ENCODE results near the gene CNTNAP2. TPM values are rescaled to one million over a fixed set of nuclear protein-coding genes. Genes with fewer than 3 reads are reported as not detected.

The CNTNAP2 gene
- total and polyA plus RNA-seq, 7 donors, result 0.60 to 2.4 (median 1.7) TPM

- TF ChIP-seq EP300 (IDR thresholded peaks at IDR 0.05), result no peak
- TF ChIP-seq POLR2A (IDR thresholded peaks at IDR 0.05), result no peak
- no peak for TF ChIP-seq POLR2AphosphoS5 (IDR thresholded peaks at IDR 0.05)
- no peak for TF ChIP-seq CTCF (IDR thresholded peaks at IDR 0.05)
- Histone ChIP-seq H3K27ac (no peak overlapping the region), H3K4me3 (no peak overlapping the region), H3K9me3 (peaks cover 0 to 2% (median 0%) of the 10 kb centered on the region in 4 donors), H3K36me3 (no peaks in the 10 kb centered on the region), H3K4me1 (no peaks in the 10 kb centered on the region), H3K27me3 (no peaks in the 10 kb centered on the region)
- no peak for DNase-seq
- WGBS, 2 donors, result 31 to 59% methylated on average over 1 of the region's 1 CpG
- intact Hi-C loops (cut with DNase I), result no loop called here
Observed at GRCh38 chr7:146405737-146406136, 289.1 kb downstream of the CNTNAP2 start.

- Histone ChIP-seq H3K4me3 (no peak overlapping the region), H3K4me1 (no peaks in the 10 kb centered on the region), H3K36me3 (no peaks in the 10 kb centered on the region), H3K27ac (no peak overlapping the region), H3K9me3 (no peaks in the 10 kb centered on the region), H3K27me3 (no peaks in the 10 kb centered on the region)
- TF ChIP-seq EP300 (IDR thresholded peaks at IDR 0.05) (no peak), POLR2A (IDR thresholded peaks at IDR 0.05) (no peak), POLR2AphosphoS5 (IDR thresholded peaks at IDR 0.05) (no peak), CTCF (IDR thresholded peaks at IDR 0.05) (no peak)
- intact Hi-C loops (cut with DNase I), result no loop called here
- 73 to 78% methylated on average over 7 of the region's 7 CpGs for WGBS, 2 donors
- no peak for DNase-seq
Observed at GRCh38 chr7:146411975-146412374, 295.4 kb downstream of the CNTNAP2 start.

DNA sequence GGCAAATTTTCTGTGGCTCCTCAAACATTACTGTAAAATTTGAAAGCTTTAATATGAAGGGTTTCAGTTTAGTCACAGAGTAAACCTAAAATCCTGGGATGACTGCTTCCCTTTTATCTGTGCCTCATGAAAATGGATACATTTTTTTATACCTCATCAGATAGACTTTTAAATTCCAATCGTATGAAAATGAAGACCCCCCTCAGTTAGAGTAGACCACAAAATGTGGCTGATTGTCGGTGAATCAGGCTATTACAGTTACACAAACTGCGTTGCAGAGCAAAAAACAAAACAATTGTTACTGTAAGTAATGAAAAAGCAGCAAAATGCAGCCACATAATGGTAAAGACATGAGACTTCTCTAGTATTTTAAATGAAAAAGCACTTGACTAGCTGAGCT is 296.2 kb downstream of the CNTNAP2 start:
- H3K4me1 ChIP-seq, result no peaks in the 10 kb centered on the region
- H3K27me3 ChIP-seq, result no peaks in the 10 kb centered on the region
- WGBS, 2 donors, result 73 to 86% methylated on average over 3 of the region's 3 CpGs

DNA sequence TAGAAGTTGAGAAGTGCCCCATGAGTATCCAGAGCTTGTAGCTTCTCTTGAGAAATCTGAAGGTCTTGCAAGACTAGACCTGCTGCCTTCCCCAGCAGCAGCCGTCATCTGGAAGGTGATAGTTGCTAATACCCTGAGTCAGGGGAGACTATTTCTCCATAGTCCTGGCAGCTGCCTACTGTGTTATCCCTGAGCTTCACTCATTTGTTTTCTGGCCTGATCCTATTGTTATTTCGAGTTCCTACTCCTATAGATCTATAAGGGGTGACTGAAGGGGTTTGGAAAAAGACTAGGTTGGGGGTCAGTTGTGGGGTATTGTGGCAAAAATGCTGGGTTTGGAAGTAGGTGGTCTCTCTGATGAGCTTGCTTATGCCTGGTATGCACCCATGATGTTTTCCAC is 297.8 kb downstream of the CNTNAP2 start:
- WGBS, 2 donors, result 44 to 69% methylated on average over 2 of the region's 2 CpGs
- Histone ChIP-seq H3K4me3 (no peak overlapping the region), H3K9me3 (no peaks in the 10 kb centered on the region), H3K4me1 (no peaks in the 10 kb centered on the region), H3K27me3 (no peaks in the 10 kb centered on the region), H3K36me3 (no peaks in the 10 kb centered on the region), H3K27ac (no peak overlapping the region)
- TF ChIP-seq EP300 (IDR thresholded peaks at IDR 0.05) (no peak), POLR2A (IDR thresholded peaks at IDR 0.05) (no peak), POLR2AphosphoS5 (IDR thresholded peaks at IDR 0.05) (no peak), CTCF (IDR thresholded peaks at IDR 0.05) (no peak)
- intact Hi-C loops (cut with DNase I), result no loop called here
- DNase-seq, result no peak

More for the DNA sequence above, 296.2 kb downstream of the CNTNAP2 start:
- TF ChIP-seq EP300 (IDR thresholded peaks at IDR 0.05), result no peak
- no peak for TF ChIP-seq POLR2A (IDR thresholded peaks at IDR 0.05)
- no peak for TF ChIP-seq CTCF (IDR thresholded peaks at IDR 0.05)
- TF ChIP-seq POLR2AphosphoS5 (IDR thresholded peaks at IDR 0.05), result no peak
- Histone ChIP-seq H3K36me3 (no peaks in the 10 kb centered on the region), H3K4me3 (no peak overlapping the region), H3K9me3 (no peaks in the 10 kb centered on the region), H3K27ac (no peak overlapping the region)
- no peak for DNase-seq
- intact Hi-C loops (cut with DNase I), result no loop called here

DNA sequence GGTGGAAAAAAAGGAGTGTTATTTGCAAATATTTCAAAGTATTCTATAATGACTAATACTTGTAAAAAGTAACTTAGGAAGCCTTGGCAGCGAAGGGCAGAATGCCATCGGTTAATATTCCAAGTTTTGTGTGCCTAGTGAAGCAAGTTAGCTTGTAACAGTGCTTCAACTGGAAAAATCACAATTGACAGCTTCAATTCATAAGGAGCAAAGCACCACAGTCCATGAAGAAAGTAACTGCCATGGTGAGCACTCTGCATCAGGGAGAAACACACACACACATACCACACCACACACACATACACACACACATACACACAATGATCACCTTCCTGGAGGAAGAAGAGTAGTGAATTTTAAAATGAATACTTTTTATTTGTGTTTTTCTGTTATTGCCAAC is 298.3 kb downstream of the CNTNAP2 start:
- no peak overlapping the region for H3K4me3 ChIP-seq
- no peaks in the 10 kb centered on the region for H3K27me3 ChIP-seq
- DNase-seq, result no peak
- intact Hi-C loops (cut with DNase I), result no loop called here
- WGBS, 2 donors, result 78 to 89% methylated on average over 2 of the region's 2 CpGs
- H3K9me3 ChIP-seq, result no peaks in the 10 kb centered on the region
- H3K4me1 ChIP-seq, result no peaks in the 10 kb centered on the region
- no peak for TF ChIP-seq POLR2AphosphoS5 (IDR thresholded peaks at IDR 0.05)
- TF ChIP-seq EP300 (IDR thresholded peaks at IDR 0.05), result no peak
- TF ChIP-seq CTCF (IDR thresholded peaks at IDR 0.05), result no peak
- TF ChIP-seq POLR2A (IDR thresholded peaks at IDR 0.05), result no peak
- H3K27ac ChIP-seq, result no peak overlapping the region
- no peaks in the 10 kb centered on the region for H3K36me3 ChIP-seq
